ENCODE data around the gene HSPA4. TPM values are rescaled to one million over a fixed set of nuclear protein-coding genes. Genes with fewer than 3 reads are reported as not detected.

The HSPA4 gene
- total and polyA plus RNA-seq, 2 of the 4 experiments (the other 2 are of a cell fraction), result 34.9 to 120 TPM

DNA sequence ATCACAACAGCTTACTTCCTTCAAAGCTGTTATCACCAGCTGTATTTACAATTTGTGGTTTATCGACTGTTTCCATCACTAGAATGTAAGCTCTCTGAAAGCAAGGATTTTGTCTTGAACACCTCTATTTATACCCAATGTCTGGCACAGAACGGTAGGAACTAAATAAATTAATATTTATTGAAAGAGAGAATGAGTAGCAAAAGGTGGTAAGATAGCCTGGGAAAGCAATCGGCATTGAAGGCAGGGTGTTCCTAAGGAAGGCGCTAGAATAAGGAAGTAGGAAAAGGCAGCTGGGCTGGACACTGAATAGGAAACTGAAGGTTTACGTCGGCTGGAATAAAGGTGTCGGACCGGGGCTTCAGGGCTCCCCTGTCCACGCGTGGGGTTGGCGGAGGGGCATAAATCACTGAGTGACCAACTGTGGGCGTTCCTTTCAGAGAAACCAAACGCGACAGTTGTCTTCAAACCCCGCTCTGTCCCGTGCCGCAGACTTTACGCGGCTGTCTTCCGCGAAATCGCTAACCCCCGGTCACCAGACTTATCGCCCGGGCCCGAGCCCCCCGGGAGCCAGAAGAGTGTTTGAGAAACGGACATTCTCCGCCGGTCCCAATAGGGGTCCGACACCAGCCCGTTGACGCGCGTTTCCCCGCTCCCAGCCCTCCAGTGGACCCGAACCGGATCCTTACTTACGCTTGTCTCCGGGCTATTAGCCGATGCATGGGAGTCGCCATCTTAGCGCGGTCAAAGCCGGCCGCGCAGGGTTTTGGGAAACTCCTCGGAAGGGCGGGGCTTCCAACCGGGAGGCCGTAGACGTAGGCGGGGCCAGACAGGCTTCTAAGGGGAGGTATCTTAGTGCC lies 25.8 kb upstream of the HSPA4 start, which contains the start of gene ZCCHC10:
Gene ZCCHC10 (minus strand): TSS at position 746 of the 860 bp plus-strand sequence. CDS start 12 bp downstream, at position 734.
- ChIA-PET CTCF (no interaction called here), POLR2A (ENCODE audit: unreplicated experiment) (no interaction called here)
- H3K36me3 ChIP-seq (ENCODE audit: control insufficient read depth, insufficient read depth, low read length), result no peaks in the 10 kb centered on the region
- dilution Hi-C loops (cut with HindIII; ENCODE audit: low sequenced_read_pairs, unreplicated experiment), result no loop called here
- H3K9me1 ChIP-seq (ENCODE audit: insufficient read depth, low read length), result peaks cover 4% of the 10 kb centered on the region; the same call in 1 of the 2 replicates
- H3K14ac ChIP-seq (replicated peaks; ENCODE audit: low read depth, low read length), result peak within 1 kb of the TSS; percentile 93
- no peaks in the 10 kb centered on the region for H3K4me1 ChIP-seq (ENCODE audit: control insufficient read depth, insufficient read depth, low read length)
- peak within 1 kb of the TSS; percentile 96 for H2AK9ac ChIP-seq (replicated peaks; ENCODE audit: low read depth, low read length, poor library complexity)
- peak within 1 kb of the TSS; percentile 67 to 95 for H4K8ac ChIP-seq (ENCODE audit: low read depth in 2 of 2, low read length in 2 of 2)
- peak within 1 kb of the TSS; percentile 90 for H3K23ac ChIP-seq (ENCODE audit: low read depth, low read length)
- H3K9me3 ChIP-seq (ENCODE audit: control insufficient read depth, insufficient read depth, low read length), result no peaks in the 10 kb centered on the region
- H2BK15ac ChIP-seq (ENCODE audit: low read depth, low read length), result no peak within 1 kb of the TSS
- H4K91ac ChIP-seq (ENCODE audit: insufficient read depth, low read depth, low read length), result peak within 1 kb of the TSS; percentile 85
- H2AFZ ChIP-seq (replicated peaks; ENCODE audit: low read length, poor library complexity), result peak within 1 kb of the TSS; percentile 98
- peak within 1 kb of the TSS; percentile 96 for H3K56ac ChIP-seq (ENCODE audit: extremely low read depth, insufficient read depth, low read length)
- no peak within 1 kb of the TSS for H2BK20ac ChIP-seq (ENCODE audit: low read depth, low read length)
- peak within 1 kb of the TSS; percentile 89 for H3K9ac ChIP-seq (ENCODE audit: low read depth, low read length)
- in situ Hi-C loops (cut with MboI; ENCODE audit: low sequenced_read_pairs), result no loop called here
- H2BK5ac ChIP-seq (ENCODE audit: low read depth, low read length, poor library complexity, severe bottlenecking), result peak within 1 kb of the TSS; percentile 81
- peak within 1 kb of the TSS; percentile 73 for H2BK120ac ChIP-seq (ENCODE audit: low read depth, low read length)
- peak within 1 kb of the TSS; percentile 5 for H2AK5ac ChIP-seq (ENCODE audit: low read depth, low read length)
- H3K4me2 ChIP-seq (ENCODE audit: low read depth, low read length), result peak within 1 kb of the TSS; percentile 90
- peaks cover 9 to 30% of the 10 kb centered on the region in 2 experiments for H3K79me1 ChIP-seq (ENCODE audit: low read depth in 1 of 2, low read length in 2 of 2)
- H3K4me3 ChIP-seq (ENCODE audit: insufficient read depth, low read depth, low read length), result peak within 1 kb of the TSS; percentile 94
- H3K4ac ChIP-seq (ENCODE audit: low read depth, low read length), result peak within 1 kb of the TSS; percentile 78
- DNase-seq, result peak; percentile 89
- H3K18ac ChIP-seq (ENCODE audit: low read depth, low read length), result peak within 1 kb of the TSS; percentile 69
- peak; percentile 99 for ATAC-seq (ENCODE audit: low read depth)
- intact Hi-C loops (cut with micrococcal nuclease), result loop anchor here (2.0 kb wide), 2 partner anchors 25 to 63 kb away; partner anchors contain the start of gene AFF4
- 0% methylated on average over 36 of the region's 53 CpGs; no CpG with 5 or more reads in 1 of the 2 experiments for WGBS, 2 experiments (ENCODE audit: extremely low coverage in 2 of 2, insufficient read length in 1 of 2)
- peak within 1 kb of the TSS; percentile 88 for H3K27ac ChIP-seq (ENCODE audit: insufficient read depth, low read length)
- H3K27me3 ChIP-seq (ENCODE audit: control insufficient read depth, insufficient read depth, low read length), result no peaks in the 10 kb centered on the region
- TSS peak; percentile 45 for BruUV-seq (replicated peaks)
- peak within 1 kb of the TSS; percentile 76 for H4K5ac ChIP-seq (ENCODE audit: low read depth, low read length)
- no peaks in the 10 kb centered on the region for H4K20me1 ChIP-seq (ENCODE audit: insufficient read depth, low read length)
- TF ChIP-seq CEBPB (IDR thresholded peaks at IDR 0.05; ENCODE audit: low read depth, low read length) (no peak), NFE2L2 (IDR thresholded peaks at IDR 0.05; ENCODE audit: low read depth, low read length) (no peak), RFX5 (IDR thresholded peaks at IDR 0.05; ENCODE audit: low read depth, low read length) (no peak), SMC3 (IDR thresholded peaks at IDR 0.05; ENCODE audit: low read depth, low read length) (no peak), FOS (IDR thresholded peaks at IDR 0.05; ENCODE audit: low read depth, low read length) (no peak), BHLHE40 (IDR thresholded peaks at IDR 0.05; ENCODE audit: low read depth, low read length) (peak; percentile 83; the same call in 1 of the 2 replicates), MXI1 (IDR thresholded peaks at IDR 0.05; ENCODE audit: borderline replicate concordance, low read depth, low read length) (no peak), MAFK (IDR thresholded peaks at IDR 0.05; ENCODE audit: low read depth, low read length) (no peak), POLR2A (IDR thresholded peaks at IDR 0.05; ENCODE audit: low read depth, low read length) (peak; percentile 95), CHD1 (IDR thresholded peaks at IDR 0.05; ENCODE audit: low read depth, low read length) (no peak), RCOR1 (IDR thresholded peaks at IDR 0.05; ENCODE audit: insufficient replicate concordance, low read length) (no peak)
- TF ChIP-seq, protein P1, sequence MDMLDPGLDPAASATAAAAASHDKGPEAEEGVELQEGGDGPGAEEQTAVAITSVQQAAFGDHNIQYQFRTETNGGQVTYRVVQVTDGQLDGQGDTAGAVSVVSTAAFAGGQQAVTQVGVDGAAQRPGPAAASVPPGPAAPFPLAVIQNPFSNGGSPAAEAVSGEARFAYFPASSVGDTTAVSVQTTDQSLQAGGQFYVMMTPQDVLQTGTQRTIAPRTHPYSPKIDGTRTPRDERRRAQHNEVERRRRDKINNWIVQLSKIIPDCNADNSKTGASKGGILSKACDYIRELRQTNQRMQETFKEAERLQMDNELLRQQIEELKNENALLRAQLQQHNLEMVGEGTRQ (IDR thresholded peaks at IDR 0.05; ENCODE audit: low read depth, low read length), result no peak
- TF ChIP-seq, protein P2, sequence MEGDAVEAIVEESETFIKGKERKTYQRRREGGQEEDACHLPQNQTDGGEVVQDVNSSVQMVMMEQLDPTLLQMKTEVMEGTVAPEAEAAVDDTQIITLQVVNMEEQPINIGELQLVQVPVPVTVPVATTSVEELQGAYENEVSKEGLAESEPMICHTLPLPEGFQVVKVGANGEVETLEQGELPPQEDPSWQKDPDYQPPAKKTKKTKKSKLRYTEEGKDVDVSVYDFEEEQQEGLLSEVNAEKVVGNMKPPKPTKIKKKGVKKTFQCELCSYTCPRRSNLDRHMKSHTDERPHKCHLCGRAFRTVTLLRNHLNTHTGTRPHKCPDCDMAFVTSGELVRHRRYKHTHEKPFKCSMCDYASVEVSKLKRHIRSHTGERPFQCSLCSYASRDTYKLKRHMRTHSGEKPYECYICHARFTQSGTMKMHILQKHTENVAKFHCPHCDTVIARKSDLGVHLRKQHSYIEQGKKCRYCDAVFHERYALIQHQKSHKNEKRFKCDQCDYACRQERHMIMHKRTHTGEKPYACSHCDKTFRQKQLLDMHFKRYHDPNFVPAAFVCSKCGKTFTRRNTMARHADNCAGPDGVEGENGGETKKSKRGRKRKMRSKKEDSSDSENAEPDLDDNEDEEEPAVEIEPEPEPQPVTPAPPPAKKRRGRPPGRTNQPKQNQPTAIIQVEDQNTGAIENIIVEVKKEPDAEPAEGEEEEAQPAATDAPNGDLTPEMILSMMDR (conservative IDR thresholded peaks at IDR 0.05; ENCODE audit: low read depth, low read length), result no peak
- TF ChIP-seq, protein P3, sequence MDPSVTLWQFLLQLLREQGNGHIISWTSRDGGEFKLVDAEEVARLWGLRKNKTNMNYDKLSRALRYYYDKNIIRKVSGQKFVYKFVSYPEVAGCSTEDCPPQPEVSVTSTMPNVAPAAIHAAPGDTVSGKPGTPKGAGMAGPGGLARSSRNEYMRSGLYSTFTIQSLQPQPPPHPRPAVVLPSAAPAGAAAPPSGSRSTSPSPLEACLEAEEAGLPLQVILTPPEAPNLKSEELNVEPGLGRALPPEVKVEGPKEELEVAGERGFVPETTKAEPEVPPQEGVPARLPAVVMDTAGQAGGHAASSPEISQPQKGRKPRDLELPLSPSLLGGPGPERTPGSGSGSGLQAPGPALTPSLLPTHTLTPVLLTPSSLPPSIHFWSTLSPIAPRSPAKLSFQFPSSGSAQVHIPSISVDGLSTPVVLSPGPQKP (IDR thresholded peaks at IDR 0.05; ENCODE audit: borderline replicate concordance, low read depth, low read length), result no peak
